ENCODE results near the gene TOX3. TPM values are rescaled to one million over a fixed set of nuclear protein-coding genes. Genes with fewer than 3 reads are reported as not detected.
A peak's percentile ranks its signal among the peaks of the same experiment; 100 is the strongest.

TOX3 gene
- total and polyA plus RNA-seq, 2 of the 13 experiments (the other 11 are each of a cell fraction or from before 2014, with no cell fraction given): 14.5 to 98.6 TPM

- H3K4me2 ChIP-seq (ENCODE audit: low read depth, low read length): no peak overlapping the region
- no TSS peak for BruUV-seq (replicated peaks)
- ATAC-seq (no peak), DNase-seq (ENCODE audit: low spot score) (no peak), FAIRE-seq (no peak)
- intact Hi-C loops (cut with micrococcal nuclease; ENCODE audit: unreplicated experiment) (no loop called here), in situ Hi-C loops (cut with HindIII; ENCODE audit: extremely low pct_ligation_motif_present, low pct_unique_long_range_greater_than_20kb) (no loop called here)
- CTCF ChIA-PET (ENCODE audit: low intra/inter-chr PET ratio, low total read pairs): no interaction called here
- H3K9me3 ChIP-seq (ENCODE audit: low read length): no peaks in the 10 kb centered on the region
- peaks cover 70% of the 10 kb centered on the region for H3K4me1 ChIP-seq (ENCODE audit: insufficient read depth, low read length)
- no peaks in the 10 kb centered on the region for H3K27me3 ChIP-seq (ENCODE audit: control insufficient read depth in 1 of 2, insufficient read depth in 2 of 2, low read length in 2 of 2)
- peaks cover 17 to 60% of the 10 kb centered on the region in 2 experiments for H3K36me3 ChIP-seq (replicated peaks in 1 of 2; ENCODE audit: control insufficient read depth in 1 of 2, insufficient read depth in 2 of 2, low read length in 2 of 2)
- POLR2A ChIA-PET: no interaction called here
- no peak overlapping the region for H3K9ac ChIP-seq (ENCODE audit: insufficient read depth, low read depth, low read length)
- 96% methylated on average over 3 of the region's 3 CpGs for WGBS (ENCODE audit: low lambda C conversion rate)
- H3K4me3 ChIP-seq (replicated peaks in 1 of 3; ENCODE audit: insufficient read depth in 1 of 3, low read depth in 2 of 3, low read length in 3 of 3): no peak overlapping the region
- no peak overlapping the region for H2AFZ ChIP-seq (ENCODE audit: low read length)
- peaks cover 98% of the 10 kb centered on the region for H3K79me2 ChIP-seq (ENCODE audit: insufficient read depth, low read length)
- no peak for TF ChIP-seq CERS6 (CRISPR knock-in tag; IDR thresholded peaks at IDR 0.05)
- TF ChIP-seq ZNF350 (CRISPR knock-in tag; IDR thresholded peaks at IDR 0.05; ENCODE audit: borderline replicate concordance, low read depth): no peak
- no peak for TF ChIP-seq ATM (IDR thresholded peaks at IDR 0.05; ENCODE audit: borderline replicate concordance)
- TF ChIP-seq ZMYM4 (CRISPR knock-in tag; IDR thresholded peaks at IDR 0.05): 0 out of 2 replicates have a peak, but pooled peaks have one; percentile 41
- TF ChIP-seq KDM6A (CRISPR knock-in tag; IDR thresholded peaks at IDR 0.05; ENCODE audit: low read depth): no peak
- TF ChIP-seq MED13 (CRISPR knock-in tag; IDR thresholded peaks at IDR 0.05): no peak
- TF ChIP-seq UBTF (CRISPR knock-in tag; IDR thresholded peaks at IDR 0.05): peak; percentile 31; the same call in 1 of the 2 replicates
- no peak for TF ChIP-seq NR0B2 (CRISPR knock-in tag; IDR thresholded peaks at IDR 0.05)
- TF ChIP-seq TMF1 (CRISPR knock-in tag; IDR thresholded peaks at IDR 0.05; ENCODE audit: low read depth): no peak
- H4K20me1 ChIP-seq (ENCODE audit: insufficient read depth, low read length): peaks cover 71% of the 10 kb centered on the region
- H3K27ac ChIP-seq (ENCODE audit: extremely low read length, insufficient read depth, low read length): no peak overlapping the region
These were observed 11.9 kb downstream of the TOX3 start for GRCh38 chr16:52535076-52535475.
